GM23338 (cell line): ENCODE data around the gene LPIN1.

Experiments
- EZH2 ChIP-seq: fragments of 200-600 bp; sonication (generic); IDR thresholded peaks from one replicate; pipeline ENCODE4 v1.8.0; 2017; ENCODE audit warnings: antibody characterized with exemption, mild to moderate bottlenecking, low read depth; ENCODE audit not compliant: unreplicated experiment
- EZH2phosphoT487 ChIP-seq: fragments of 200-600 bp; sonication (generic); IDR thresholded peaks from one replicate; pipeline ENCODE4 v1.8.1; 2018; ENCODE audit warnings: antibody characterized with exemption; ENCODE audit not compliant: unreplicated experiment
- TF ChIP-seq, protein P1 (sequence below), 2 experiments: fragments of 200-600 bp in 1 of 2; sonication (generic) in 1 of 2; conservative IDR thresholded peaks; 2 replicates each; pipeline versions ENCODE4 v1.5.1 to v1.6.1; 2016 to 2017; ENCODE audit warnings: antibody characterized with exemption in 2 of 2, low read depth in 2 of 2, mild to moderate bottlenecking in 2 of 2, moderate library complexity in 1 of 2
- TF ChIP-seq, protein P2 (sequence below): IDR thresholded peaks from 2 replicates; pipeline ENCODE4 v1.6.1; 2016; ENCODE audit warnings: antibody characterized with exemption
- TF ChIP-seq, protein P3 (sequence below): IDR thresholded peaks from one replicate; pipeline ENCODE4 v1.6.1; 2018; ENCODE audit warnings: antibody characterized with exemption; ENCODE audit not compliant: unreplicated experiment

DNA sequence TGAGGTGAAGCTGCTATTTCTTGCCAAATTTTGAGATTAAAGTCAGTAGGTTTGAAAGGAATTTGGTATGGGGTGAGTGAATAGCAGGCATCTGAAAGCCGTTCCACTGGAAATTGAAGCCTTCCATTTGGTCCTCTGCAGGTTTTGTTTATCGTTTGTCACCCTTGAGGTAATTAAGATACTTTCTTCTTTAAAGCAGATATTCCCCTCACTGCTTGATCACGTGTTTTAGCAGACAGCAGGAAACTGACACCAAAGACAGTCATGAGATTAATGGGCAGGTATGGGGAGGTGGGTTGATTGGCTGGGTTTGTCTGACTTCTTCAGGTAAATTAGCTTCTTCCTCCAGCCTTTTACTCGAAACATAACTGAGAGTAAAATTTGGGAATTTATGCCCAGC lies 10.7 kb downstream of the LPIN1 start:
- TF ChIP-seq, protein P1, sequence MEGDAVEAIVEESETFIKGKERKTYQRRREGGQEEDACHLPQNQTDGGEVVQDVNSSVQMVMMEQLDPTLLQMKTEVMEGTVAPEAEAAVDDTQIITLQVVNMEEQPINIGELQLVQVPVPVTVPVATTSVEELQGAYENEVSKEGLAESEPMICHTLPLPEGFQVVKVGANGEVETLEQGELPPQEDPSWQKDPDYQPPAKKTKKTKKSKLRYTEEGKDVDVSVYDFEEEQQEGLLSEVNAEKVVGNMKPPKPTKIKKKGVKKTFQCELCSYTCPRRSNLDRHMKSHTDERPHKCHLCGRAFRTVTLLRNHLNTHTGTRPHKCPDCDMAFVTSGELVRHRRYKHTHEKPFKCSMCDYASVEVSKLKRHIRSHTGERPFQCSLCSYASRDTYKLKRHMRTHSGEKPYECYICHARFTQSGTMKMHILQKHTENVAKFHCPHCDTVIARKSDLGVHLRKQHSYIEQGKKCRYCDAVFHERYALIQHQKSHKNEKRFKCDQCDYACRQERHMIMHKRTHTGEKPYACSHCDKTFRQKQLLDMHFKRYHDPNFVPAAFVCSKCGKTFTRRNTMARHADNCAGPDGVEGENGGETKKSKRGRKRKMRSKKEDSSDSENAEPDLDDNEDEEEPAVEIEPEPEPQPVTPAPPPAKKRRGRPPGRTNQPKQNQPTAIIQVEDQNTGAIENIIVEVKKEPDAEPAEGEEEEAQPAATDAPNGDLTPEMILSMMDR (conservative IDR thresholded peaks at IDR 0.05; ENCODE audit: low read depth in 2 of 2), result no peak
- TF ChIP-seq, protein P2, sequence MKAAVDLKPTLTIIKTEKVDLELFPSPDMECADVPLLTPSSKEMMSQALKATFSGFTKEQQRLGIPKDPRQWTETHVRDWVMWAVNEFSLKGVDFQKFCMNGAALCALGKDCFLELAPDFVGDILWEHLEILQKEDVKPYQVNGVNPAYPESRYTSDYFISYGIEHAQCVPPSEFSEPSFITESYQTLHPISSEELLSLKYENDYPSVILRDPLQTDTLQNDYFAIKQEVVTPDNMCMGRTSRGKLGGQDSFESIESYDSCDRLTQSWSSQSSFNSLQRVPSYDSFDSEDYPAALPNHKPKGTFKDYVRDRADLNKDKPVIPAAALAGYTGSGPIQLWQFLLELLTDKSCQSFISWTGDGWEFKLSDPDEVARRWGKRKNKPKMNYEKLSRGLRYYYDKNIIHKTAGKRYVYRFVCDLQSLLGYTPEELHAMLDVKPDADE, result no peak
- TF ChIP-seq, protein P3, sequence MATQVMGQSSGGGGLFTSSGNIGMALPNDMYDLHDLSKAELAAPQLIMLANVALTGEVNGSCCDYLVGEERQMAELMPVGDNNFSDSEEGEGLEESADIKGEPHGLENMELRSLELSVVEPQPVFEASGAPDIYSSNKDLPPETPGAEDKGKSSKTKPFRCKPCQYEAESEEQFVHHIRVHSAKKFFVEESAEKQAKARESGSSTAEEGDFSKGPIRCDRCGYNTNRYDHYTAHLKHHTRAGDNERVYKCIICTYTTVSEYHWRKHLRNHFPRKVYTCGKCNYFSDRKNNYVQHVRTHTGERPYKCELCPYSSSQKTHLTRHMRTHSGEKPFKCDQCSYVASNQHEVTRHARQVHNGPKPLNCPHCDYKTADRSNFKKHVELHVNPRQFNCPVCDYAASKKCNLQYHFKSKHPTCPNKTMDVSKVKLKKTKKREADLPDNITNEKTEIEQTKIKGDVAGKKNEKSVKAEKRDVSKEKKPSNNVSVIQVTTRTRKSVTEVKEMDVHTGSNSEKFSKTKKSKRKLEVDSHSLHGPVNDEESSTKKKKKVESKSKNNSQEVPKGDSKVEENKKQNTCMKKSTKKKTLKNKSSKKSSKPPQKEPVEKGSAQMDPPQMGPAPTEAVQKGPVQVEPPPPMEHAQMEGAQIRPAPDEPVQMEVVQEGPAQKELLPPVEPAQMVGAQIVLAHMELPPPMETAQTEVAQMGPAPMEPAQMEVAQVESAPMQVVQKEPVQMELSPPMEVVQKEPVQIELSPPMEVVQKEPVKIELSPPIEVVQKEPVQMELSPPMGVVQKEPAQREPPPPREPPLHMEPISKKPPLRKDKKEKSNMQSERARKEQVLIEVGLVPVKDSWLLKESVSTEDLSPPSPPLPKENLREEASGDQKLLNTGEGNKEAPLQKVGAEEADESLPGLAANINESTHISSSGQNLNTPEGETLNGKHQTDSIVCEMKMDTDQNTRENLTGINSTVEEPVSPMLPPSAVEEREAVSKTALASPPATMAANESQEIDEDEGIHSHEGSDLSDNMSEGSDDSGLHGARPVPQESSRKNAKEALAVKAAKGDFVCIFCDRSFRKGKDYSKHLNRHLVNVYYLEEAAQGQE, result no peak
- TF ChIP-seq EZH2phosphoT487 (no peak), EZH2 (no peak)
